NOMO-1 (cell line): ENCODE data around the gene PLXDC2.

ENCODE experiments used
- DNase-seq, 2 experiments: peaks; one replicate each; lab custom pipeline; 2025; ENCODE audit not compliant: unreplicated experiment in 2 of 2; lab: John Stamatoyannopoulos, UW

The PLXDC2 gene

GRCh38 chr10:19815036-19815730 is 1.0 kb upstream of the PLXDC2 start:
- no peak for DNase-seq

GRCh38 chr10:19815731-19816410 is 361 bp upstream of the PLXDC2 start:
- no peak for DNase-seq

- DNase-seq = no peak
Observed at GRCh38 chr10:19817231-19817933, 1.1 kb downstream of the PLXDC2 start.

DNA sequence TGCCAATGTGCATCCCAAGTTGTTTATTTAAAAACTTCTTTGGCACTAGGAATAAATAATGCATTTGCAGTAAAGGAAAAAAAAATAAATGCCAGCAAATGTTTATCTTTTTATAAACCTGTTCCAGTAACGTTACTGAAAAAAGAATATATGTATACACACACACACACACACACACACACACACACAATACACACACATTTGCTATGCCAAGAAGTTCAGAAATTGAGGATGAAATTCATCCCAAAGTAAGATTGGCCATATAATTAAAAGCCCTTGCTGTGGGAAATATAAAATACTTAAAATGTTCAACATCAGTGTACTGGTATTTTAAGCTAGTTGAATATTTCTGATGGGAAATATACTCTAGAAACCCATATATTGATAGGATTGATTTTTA is 2.6 kb downstream of the PLXDC2 start:
- DNase-seq = no peak

GRCh38 chr10:19819419-19820033 is 3.3 kb downstream of the PLXDC2 start:
- peak in 1 of 2 experiments; percentile 51 for DNase-seq

DNA sequence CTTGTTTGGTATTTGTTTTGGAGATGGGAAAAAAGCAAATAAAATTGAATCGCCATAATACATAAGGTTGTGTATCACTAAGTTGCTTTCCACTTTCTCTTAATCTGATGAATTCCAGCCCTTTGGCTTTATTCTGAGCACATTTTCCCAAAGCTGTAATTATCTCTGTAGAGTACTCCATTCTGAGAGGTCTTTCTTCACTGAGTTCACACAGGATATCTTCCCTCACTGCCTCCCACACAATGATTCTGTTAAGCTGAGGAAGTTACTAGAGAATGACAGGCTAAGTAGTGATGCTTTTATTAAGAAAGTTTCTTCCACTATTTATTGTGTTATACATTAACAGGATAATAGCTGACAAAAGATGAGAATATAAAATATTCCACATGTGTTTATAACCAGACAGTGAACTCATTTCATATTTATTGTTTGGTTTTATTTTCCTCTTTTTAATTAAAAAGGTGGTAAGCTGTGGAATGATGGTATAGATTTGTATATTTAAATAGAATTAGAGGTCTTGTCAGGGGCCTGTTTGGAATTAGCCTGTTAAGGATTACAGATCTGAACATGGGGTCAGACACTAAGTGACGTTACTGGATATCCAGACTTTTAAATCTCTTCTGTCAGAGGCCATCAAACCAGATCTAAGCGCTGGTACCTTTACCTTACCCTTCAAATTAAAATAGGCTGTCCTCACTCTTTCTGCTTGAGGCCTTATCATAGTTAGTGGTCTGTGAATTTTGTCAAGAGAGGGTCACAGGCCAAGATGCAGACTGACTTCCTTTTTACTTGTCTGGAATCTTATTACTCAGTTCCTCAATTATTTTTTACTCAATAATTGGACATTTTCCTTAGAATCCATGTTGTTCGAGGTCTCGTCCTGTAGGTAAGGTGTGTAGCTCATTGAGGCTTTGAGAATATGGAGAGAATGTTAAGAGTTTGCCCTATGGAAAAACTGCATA is 8.4 kb downstream of the PLXDC2 start:
- DNase-seq = peak; percentile 11 to 56

DNA sequence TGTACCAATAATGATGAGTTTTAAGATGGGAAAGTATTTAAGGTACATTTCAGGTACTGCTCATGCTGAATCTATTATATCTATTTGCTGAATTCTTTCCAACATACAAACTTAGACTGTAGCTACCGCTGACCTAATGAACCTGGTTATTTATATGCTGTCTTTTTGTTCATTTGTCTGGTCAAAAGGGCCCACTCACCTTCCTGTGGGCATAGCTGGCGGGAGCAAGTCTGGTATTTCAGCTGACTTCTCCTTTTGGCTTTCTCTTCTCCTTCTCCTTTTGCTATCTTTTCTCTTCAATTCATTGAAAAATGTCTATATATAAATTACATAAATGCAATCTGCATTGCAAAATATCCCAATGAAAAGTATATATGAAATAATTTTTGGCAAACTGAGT is 9.5 kb downstream of the PLXDC2 start:
- peak; percentile 77 to 91 for DNase-seq

DNA sequence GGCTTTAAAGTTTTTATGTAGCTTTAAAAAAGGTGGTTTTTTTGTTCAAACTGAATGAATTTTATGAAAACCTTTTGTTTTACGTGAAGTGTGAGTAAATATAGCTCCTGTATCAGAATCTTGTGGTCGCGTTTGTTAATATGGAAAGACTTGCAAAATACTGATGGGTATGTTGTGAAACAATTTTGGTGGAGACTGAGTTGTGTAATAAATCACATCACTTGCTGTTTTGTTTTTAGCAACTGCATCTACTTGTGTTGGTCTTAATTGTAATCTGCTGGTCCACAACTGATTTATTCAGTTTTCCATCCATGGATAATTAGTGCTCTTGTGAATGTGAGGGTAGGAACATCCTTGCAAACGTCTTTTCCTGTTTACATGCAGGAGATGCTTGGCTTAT is 10.5 kb downstream of the PLXDC2 start:
- peak; percentile 64 to 91 for DNase-seq

DNA sequence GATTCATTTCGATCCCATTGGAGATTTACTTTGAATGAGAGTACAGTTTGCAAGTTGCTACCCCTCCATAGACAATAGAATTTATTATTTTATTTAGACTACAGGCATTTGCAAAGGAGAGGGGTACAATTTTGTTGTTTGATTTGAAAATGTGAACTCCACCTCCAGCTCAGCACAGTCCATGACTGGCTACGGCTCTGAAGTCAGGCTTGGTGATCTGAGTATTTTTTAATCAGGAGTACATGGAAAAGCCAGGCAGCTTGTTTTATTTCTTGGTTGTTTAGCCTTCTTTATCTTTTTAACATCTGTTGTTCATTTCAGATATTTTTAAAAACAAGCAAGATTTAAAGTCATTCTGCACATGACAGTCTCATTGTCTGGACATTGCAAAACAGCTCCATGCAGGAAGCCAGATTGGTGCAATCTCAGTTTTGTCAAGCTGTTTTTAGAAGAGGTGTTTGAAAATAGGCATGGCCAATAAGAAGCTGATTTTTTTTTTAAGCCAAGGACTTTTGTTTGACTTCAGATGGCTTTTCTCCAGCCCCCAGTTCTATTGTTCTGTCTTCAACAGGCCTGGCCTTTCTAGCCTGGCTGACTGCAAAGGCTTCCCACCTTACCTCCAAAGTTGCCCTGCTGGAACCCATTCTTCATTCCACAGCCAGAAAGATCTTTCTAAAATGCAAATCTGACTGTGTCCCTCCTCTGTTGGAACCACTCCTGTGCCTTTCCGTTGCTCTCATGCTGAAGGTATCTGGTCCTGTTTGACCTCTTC is 12.2 kb downstream of the PLXDC2 start:
- DNase-seq = peak; percentile 7 to 72

- peak in 1 of 2 experiments; percentile 40 for DNase-seq
Observed at GRCh38 chr10:19832699-19833098, 16.5 kb downstream of the PLXDC2 start.

- peak in 1 of 2 experiments; percentile 40 for DNase-seq
Observed at GRCh38 chr10:19833170-19833824, 17.1 kb downstream of the PLXDC2 start.

GRCh38 chr10:19835952-19836351 is 19.7 kb downstream of the PLXDC2 start:
- DNase-seq = no peak

DNA sequence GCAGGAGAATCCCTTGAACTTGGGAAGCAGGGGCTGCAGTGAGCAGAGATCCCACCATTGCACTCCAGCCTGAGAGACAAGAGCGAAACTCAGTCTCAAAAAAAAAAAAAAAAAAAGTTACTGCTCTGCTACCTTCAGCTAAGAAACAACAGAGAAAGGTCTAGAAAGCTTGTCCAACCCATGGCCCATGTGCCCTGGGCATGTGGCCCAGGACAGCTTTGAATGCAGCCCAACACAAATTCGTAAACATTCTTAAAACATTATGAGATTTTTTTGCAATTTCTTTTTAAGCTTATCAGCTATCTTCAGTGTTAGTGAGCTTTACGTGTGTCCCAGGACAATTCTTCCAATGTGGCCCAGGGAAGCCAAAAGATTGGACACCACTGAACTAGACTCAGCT is 22.9 kb downstream of the PLXDC2 start:
- DNase-seq = no peak

- no peak for DNase-seq
Observed at GRCh38 chr10:19839552-19839951, 23.3 kb downstream of the PLXDC2 start.

DNA sequence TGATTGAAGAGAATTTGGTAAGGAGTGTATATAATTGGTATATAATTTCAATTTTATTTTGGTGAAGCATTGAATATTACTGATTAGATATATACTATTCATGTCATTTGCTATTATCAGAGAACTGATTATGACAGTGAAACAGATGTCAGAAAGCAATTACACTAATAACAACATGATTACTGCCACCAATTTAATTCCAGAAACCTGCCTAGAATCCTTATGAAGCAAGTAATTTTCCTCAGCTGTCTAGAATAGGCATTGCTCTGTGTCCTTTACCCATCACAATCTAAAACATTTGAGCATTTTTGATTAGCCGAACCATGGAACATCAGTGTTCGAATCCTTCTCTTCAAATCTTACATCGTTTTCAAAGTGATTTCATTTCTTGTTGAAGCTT is 24.5 kb downstream of the PLXDC2 start:
- no peak for DNase-seq

- DNase-seq = no peak
Observed at GRCh38 chr10:19843487-19843886, 27.3 kb downstream of the PLXDC2 start.

DNA sequence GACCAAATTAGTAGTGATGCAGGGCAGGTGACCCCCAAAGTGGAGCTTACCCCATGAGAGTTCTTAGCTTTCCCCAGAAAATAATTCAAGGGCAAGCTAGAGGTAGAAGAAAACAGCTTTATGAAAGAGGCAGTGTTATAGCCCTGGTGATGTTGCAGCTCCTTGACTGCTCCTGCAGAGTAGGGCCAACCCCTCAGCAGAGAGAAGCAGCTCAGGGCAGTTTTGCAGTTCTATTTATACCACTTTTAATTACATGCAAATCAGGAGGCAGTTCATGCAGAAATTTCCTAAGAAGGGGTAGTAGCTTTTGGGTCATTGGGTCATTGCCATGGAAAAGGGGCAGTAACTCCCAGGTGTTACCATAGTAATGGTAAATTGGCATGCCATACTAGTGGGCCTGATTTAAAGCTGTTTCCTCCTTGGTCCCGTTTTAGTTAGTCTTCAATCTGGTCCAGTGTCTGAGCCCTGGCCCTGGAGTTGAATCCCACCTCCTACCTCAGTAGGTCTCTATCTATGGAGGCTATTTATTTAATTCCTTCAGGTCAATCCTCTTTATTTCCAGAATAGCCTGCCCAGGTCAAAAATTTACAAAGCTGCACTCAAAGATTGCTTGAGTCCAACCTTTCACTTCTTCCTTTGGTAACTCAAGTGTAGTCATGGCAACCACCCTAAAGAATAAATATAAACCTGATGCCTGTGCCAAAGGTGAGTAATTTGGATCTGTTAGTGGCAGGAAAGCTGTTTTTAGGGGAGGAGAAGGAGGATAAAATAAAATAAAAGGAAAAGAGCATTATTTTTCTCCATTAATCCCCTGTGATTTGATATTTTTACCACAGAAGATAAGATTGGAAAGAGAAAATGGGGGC is 29.5 kb downstream of the PLXDC2 start:
- DNase-seq = no peak

GRCh38 chr10:19847321-19847720 is 31.1 kb downstream of the PLXDC2 start:
- DNase-seq = no peak
